ENCODE measurements around the gene STIM1. TPM values are rescaled to one million over a fixed set of nuclear protein-coding genes. Genes with fewer than 3 reads are reported as not detected.

Gene STIM1
- total and polyA plus RNA-seq, 10 of the 15 experiments (the other 5 are each of a cell fraction or from before 2014, with no cell fraction given), result 8.6 to 57.7 (median 29.3) TPM

- Histone ChIP-seq H3K36me3 (ENCODE audit: control insufficient read depth in 2 of 2, insufficient read depth in 2 of 2, low read length in 1 of 2) (no peaks in the 10 kb centered on the region), H4K20me1 (ENCODE audit: control insufficient read depth, insufficient read depth) (0 out of 2 replicates have a peak, but pooled peaks cover 2% of the 10 kb centered on the region), H3K4me2 (ENCODE audit: control insufficient read depth, insufficient read depth) (no peak overlapping the region), H3K79me2 (ENCODE audit: control insufficient read depth, insufficient read depth, low read length) (peaks cover 9% of the 10 kb centered on the region), H3K4me3 (no peak overlapping the region), H3K9ac (ENCODE audit: control insufficient read depth, insufficient read depth, low read length) (no peak overlapping the region), H3K9me3 (replicated peaks; ENCODE audit: control insufficient read depth, insufficient read depth, low read length) (no peaks in the 10 kb centered on the region; the same call in 2 of the 3 replicates), H3K27me3 (replicated peaks in 1 of 2; ENCODE audit: control insufficient read depth in 2 of 2, insufficient read depth in 2 of 2, low read length in 1 of 2) (no peaks in the 10 kb centered on the region), H3K27ac (ENCODE audit: control insufficient read depth, insufficient read depth) (no peak overlapping the region), H2AFZ (ENCODE audit: control insufficient read depth, low read depth, low read length) (no peak overlapping the region), H3K4me1 (ENCODE audit: control insufficient read depth, insufficient read depth, low read length) (peaks cover 18% of the 10 kb centered on the region; the same call in 1 of the 2 replicates)
- no TSS peak for BruUV-seq (replicated peaks)
- POLR2A ChIA-PET, result interaction anchor here (0.5 to 0.9 kb wide), 2 partner anchors 30 to 39 kb away, joined by 3 to 4 read pairs; no protein-coding TSS in a partner anchor
- WGBS (ENCODE audit: insufficient coverage, insufficient replicate concordance, low lambda C conversion rate, missing lambda C conversion rate), result 100% methylated on average over 3 of the region's 3 CpGs
- CTCF ChIA-PET, result interaction anchor here (0.8 to 6.5 kb wide), 4 partner anchors 52 to 105 kb away, joined by 3 to 42 read pairs (median 7); partner anchors contain the start of gene STIM1
- in situ Hi-C loops (cut with MboI), result no loop called here
- no peak for ATAC-seq
- RAD21 ChIA-PET (ENCODE audit: unreplicated experiment), result interaction anchor here (1.0 to 2.7 kb wide), 3 partner anchors 97 to 105 kb away, joined by 3 to 8 read pairs (median 4); partner anchors contain the start of gene STIM1
- no peak for DNase-seq (ENCODE audit: low read depth, low spot score)
- intact Hi-C loops (cut with micrococcal nuclease; ENCODE audit: unreplicated experiment), result no loop called here
- SMC1A ChIA-PET (ENCODE audit: uncharacterized antibody, unreplicated experiment), result interaction anchor here (1.1 to 3.3 kb wide), 4 partner anchors 17 to 105 kb away, joined by 3 to 14 read pairs (median 4); partner anchors contain the start of gene STIM1
- FAIRE-seq, result peak; percentile 44
- TF ChIP-seq, protein P1, sequence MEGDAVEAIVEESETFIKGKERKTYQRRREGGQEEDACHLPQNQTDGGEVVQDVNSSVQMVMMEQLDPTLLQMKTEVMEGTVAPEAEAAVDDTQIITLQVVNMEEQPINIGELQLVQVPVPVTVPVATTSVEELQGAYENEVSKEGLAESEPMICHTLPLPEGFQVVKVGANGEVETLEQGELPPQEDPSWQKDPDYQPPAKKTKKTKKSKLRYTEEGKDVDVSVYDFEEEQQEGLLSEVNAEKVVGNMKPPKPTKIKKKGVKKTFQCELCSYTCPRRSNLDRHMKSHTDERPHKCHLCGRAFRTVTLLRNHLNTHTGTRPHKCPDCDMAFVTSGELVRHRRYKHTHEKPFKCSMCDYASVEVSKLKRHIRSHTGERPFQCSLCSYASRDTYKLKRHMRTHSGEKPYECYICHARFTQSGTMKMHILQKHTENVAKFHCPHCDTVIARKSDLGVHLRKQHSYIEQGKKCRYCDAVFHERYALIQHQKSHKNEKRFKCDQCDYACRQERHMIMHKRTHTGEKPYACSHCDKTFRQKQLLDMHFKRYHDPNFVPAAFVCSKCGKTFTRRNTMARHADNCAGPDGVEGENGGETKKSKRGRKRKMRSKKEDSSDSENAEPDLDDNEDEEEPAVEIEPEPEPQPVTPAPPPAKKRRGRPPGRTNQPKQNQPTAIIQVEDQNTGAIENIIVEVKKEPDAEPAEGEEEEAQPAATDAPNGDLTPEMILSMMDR (IDR thresholded peaks at IDR 0.05 in 2 of 3, conservative IDR thresholded peaks at IDR 0.05 in 1 of 3; ENCODE audit: control insufficient read depth in 2 of 3, extremely low read depth in 1 of 3, insufficient read depth in 1 of 3, low read depth in 3 of 3, low read length in 3 of 3), result no peak
- no peak for TF ChIP-seq PAX5 (IDR thresholded peaks at IDR 0.05; ENCODE audit: borderline replicate concordance, low read depth, low read length)
- TF ChIP-seq ESRRA (IDR thresholded peaks at IDR 0.05; ENCODE audit: low read length), result no peak
- no peak for TF ChIP-seq ZNF384 (IDR thresholded peaks at IDR 0.05; ENCODE audit: borderline replicate concordance, low read depth, low read length)
- no peak for TF ChIP-seq ATF2 (IDR thresholded peaks at IDR 0.05; ENCODE audit: low read length)
- TF ChIP-seq SPI1 (IDR thresholded peaks at IDR 0.05; ENCODE audit: borderline replicate concordance, insufficient read depth, low read depth, low read length), result no peak
- TF ChIP-seq MYB (IDR thresholded peaks at IDR 0.05; ENCODE audit: borderline replicate concordance, low read depth, low read length), result no peak
- TF ChIP-seq, protein P2, sequence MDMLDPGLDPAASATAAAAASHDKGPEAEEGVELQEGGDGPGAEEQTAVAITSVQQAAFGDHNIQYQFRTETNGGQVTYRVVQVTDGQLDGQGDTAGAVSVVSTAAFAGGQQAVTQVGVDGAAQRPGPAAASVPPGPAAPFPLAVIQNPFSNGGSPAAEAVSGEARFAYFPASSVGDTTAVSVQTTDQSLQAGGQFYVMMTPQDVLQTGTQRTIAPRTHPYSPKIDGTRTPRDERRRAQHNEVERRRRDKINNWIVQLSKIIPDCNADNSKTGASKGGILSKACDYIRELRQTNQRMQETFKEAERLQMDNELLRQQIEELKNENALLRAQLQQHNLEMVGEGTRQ (IDR thresholded peaks at IDR 0.05; ENCODE audit: borderline replicate concordance, low read depth, low read length), result no peak
- TF ChIP-seq JUNB (IDR thresholded peaks at IDR 0.05), result no peak
- no peak for TF ChIP-seq ZBTB33 (IDR thresholded peaks at IDR 0.05)
- no peak for TF ChIP-seq TARDBP (IDR thresholded peaks at IDR 0.05; ENCODE audit: borderline replicate concordance)
Observed at GRCh38 chr11:3954448-3955298, 99.2 kb downstream of the STIM1 start.

All from GM12878 (cell line).